HEK293T (cell line): ENCODE results near the gene MCRS1.

Experiments
- ARNT ChIP-seq: fragments of 450-650 bp; IDR thresholded peaks from 2 replicates; pipeline ENCODE4 v1.6.1; 2017; ENCODE audit warnings: mild to moderate bottlenecking
- BHLHE40 ChIP-seq: fragments of 450-650 bp; IDR thresholded peaks from 2 replicates; pipeline ENCODE4 v1.6.1; 2016; ENCODE audit warnings: mild to moderate bottlenecking, moderate library complexity, borderline replicate concordance
- ELF4 ChIP-seq: fragments of 450-650 bp; IDR thresholded peaks from 2 replicates; pipeline ENCODE4 v1.6.1; 2017; ENCODE audit warnings: antibody characterized with exemption
- FOXM1 ChIP-seq: fragments of 450-650 bp; IDR thresholded peaks from 2 replicates; pipeline ENCODE4 v1.6.1; 2017; ENCODE audit warnings: mild to moderate bottlenecking, borderline replicate concordance
- HDGF ChIP-seq: fragments of 450-650 bp; IDR thresholded peaks from 2 replicates; pipeline ENCODE4 v1.6.1; 2017; ENCODE audit warnings: antibody characterized with exemption, borderline replicate concordance
- LEF1 ChIP-seq: fragments of 450-650 bp; IDR thresholded peaks from 2 replicates; pipeline ENCODE4 v1.6.1; 2017; ENCODE audit warnings: mild to moderate bottlenecking, borderline replicate concordance
- NFRKB ChIP-seq: fragments of 450-650 bp; IDR thresholded peaks from 2 replicates; pipeline ENCODE4 v1.6.1; 2016; ENCODE audit warnings: mild to moderate bottlenecking, moderate library complexity
- SP1 ChIP-seq: fragments of 450-650 bp; IDR thresholded peaks from 2 replicates; pipeline ENCODE4 v1.6.1; 2017
- SUZ12 ChIP-seq: fragments of 450-650 bp; IDR thresholded peaks from 2 replicates; pipeline ENCODE4 v1.6.1; 2016; ENCODE audit warnings: mild to moderate bottlenecking
- TARDBP ChIP-seq: fragments of 450-650 bp; IDR thresholded peaks from 2 replicates; pipeline ENCODE4 v1.6.1; 2016
- ZNF384 ChIP-seq: fragments of 450-650 bp; IDR thresholded peaks from 2 replicates; pipeline ENCODE4 v1.6.1; 2016
- TF ChIP-seq, protein P1 (sequence below): fragments of 450-650 bp; IDR thresholded peaks from 2 replicates; pipeline ENCODE4 v1.6.1; 2016

DNA sequence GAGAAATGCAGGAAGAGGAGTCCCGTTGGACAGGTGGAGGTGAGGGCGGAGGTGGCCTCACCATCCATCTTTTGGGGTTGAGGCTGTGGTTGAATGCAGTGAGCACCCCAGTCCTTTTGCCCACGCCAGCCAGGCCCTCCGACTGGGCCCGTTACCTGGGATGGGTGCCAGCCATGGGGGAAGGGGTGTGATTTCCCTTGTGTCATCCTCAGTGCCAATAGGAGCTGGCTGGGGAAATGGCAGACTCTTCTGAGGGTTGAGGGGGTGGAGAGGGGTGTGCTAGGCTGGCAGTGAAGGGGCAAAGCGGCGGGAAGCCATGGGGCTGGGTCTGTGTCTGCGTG is 19.5 kb downstream of the MCRS1 start:
- TF ChIP-seq TARDBP: no peak
- no peak for TF ChIP-seq SUZ12
- TF ChIP-seq SP1: no peak
- TF ChIP-seq ELF4: no peak
- TF ChIP-seq FOXM1: no peak
- TF ChIP-seq ZNF384: no peak
- TF ChIP-seq BHLHE40: no peak
- TF ChIP-seq NFRKB: no peak
- no peak for TF ChIP-seq ARNT
- TF ChIP-seq HDGF: no peak
- TF ChIP-seq, protein P1, sequence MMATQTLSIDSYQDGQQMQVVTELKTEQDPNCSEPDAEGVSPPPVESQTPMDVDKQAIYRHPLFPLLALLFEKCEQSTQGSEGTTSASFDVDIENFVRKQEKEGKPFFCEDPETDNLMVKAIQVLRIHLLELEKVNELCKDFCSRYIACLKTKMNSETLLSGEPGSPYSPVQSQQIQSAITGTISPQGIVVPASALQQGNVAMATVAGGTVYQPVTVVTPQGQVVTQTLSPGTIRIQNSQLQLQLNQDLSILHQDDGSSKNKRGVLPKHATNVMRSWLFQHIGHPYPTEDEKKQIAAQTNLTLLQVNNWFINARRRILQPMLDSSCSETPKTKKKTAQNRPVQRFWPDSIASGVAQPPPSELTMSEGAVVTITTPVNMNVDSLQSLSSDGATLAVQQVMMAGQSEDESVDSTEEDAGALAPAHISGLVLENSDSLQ: no peak
- no peak for TF ChIP-seq LEF1
